HEK293T (cell line): ENCODE data around the gene KLF6.

Source experiments
- CTCF ChIA-PET: fragments of 350-600 bp; formaldehyde crosslinking; extraction: SDS; loops from one replicate; lab custom pipeline; 2021; ENCODE audit warnings: antibody characterized with exemption, inconsistent platforms; lab: Yijun Ruan, JAX
- POLR2A ChIA-PET: fragments of 350-600 bp; formaldehyde crosslinking; extraction: SDS; loops from one replicate; lab custom pipeline; 2020; ENCODE audit warnings: antibody characterized with exemption, inconsistent platforms; lab: Yijun Ruan, JAX
- DNase-seq: peaks from one replicate; pipeline ENCODE4 v3.0.0; 2012; ENCODE audit warnings: mixed read lengths; ENCODE audit errors: extremely low spot score
- ARNT ChIP-seq: fragments of 450-650 bp; IDR thresholded peaks from 2 replicates; pipeline ENCODE4 v1.6.1; 2017; ENCODE audit warnings: mild to moderate bottlenecking
- BHLHE40 ChIP-seq: fragments of 450-650 bp; IDR thresholded peaks from 2 replicates; pipeline ENCODE4 v1.6.1; 2016; ENCODE audit warnings: mild to moderate bottlenecking, moderate library complexity, borderline replicate concordance
- CTBP1 ChIP-seq: fragments of 450-650 bp; IDR thresholded peaks from 2 replicates; pipeline ENCODE4 v1.6.1; 2016; ENCODE audit warnings: borderline replicate concordance
- ELF4 ChIP-seq: fragments of 450-650 bp; IDR thresholded peaks from 2 replicates; pipeline ENCODE4 v1.6.1; 2017; ENCODE audit warnings: antibody characterized with exemption
- FOXA1 ChIP-seq: fragments of 450-650 bp; IDR thresholded peaks from 2 replicates; pipeline ENCODE4 v1.6.1; 2016; ENCODE audit warnings: mild to moderate bottlenecking
- FOXK2 ChIP-seq: fragments of 450-650 bp; IDR thresholded peaks from 2 replicates; pipeline ENCODE4 v1.6.1; 2016; ENCODE audit warnings: mild to moderate bottlenecking
- FOXM1 ChIP-seq: fragments of 450-650 bp; IDR thresholded peaks from 2 replicates; pipeline ENCODE4 v1.6.1; 2017; ENCODE audit warnings: mild to moderate bottlenecking, borderline replicate concordance
- HDGF ChIP-seq: fragments of 450-650 bp; IDR thresholded peaks from 2 replicates; pipeline ENCODE4 v1.6.1; 2017; ENCODE audit warnings: antibody characterized with exemption, borderline replicate concordance
- L3MBTL2 ChIP-seq: fragments of 450-650 bp; conservative IDR thresholded peaks from 2 replicates; pipeline ENCODE4 v1.6.1; 2016; ENCODE audit warnings: mild to moderate bottlenecking
- LEF1 ChIP-seq: fragments of 450-650 bp; IDR thresholded peaks from 2 replicates; pipeline ENCODE4 v1.6.1; 2017; ENCODE audit warnings: mild to moderate bottlenecking, borderline replicate concordance
- NFRKB ChIP-seq: fragments of 450-650 bp; IDR thresholded peaks from 2 replicates; pipeline ENCODE4 v1.6.1; 2016; ENCODE audit warnings: mild to moderate bottlenecking, moderate library complexity
- PKNOX1 ChIP-seq: fragments of 450-650 bp; IDR thresholded peaks from 2 replicates; pipeline ENCODE4 v1.6.1; 2016
- SP1 ChIP-seq: fragments of 450-650 bp; IDR thresholded peaks from 2 replicates; pipeline ENCODE4 v1.6.1; 2017
- SUZ12 ChIP-seq: fragments of 450-650 bp; IDR thresholded peaks from 2 replicates; pipeline ENCODE4 v1.6.1; 2016; ENCODE audit warnings: mild to moderate bottlenecking
- TARDBP ChIP-seq: fragments of 450-650 bp; IDR thresholded peaks from 2 replicates; pipeline ENCODE4 v1.6.1; 2016
- ZNF384 ChIP-seq: fragments of 450-650 bp; IDR thresholded peaks from 2 replicates; pipeline ENCODE4 v1.6.1; 2016

Gene KLF6

DNA sequence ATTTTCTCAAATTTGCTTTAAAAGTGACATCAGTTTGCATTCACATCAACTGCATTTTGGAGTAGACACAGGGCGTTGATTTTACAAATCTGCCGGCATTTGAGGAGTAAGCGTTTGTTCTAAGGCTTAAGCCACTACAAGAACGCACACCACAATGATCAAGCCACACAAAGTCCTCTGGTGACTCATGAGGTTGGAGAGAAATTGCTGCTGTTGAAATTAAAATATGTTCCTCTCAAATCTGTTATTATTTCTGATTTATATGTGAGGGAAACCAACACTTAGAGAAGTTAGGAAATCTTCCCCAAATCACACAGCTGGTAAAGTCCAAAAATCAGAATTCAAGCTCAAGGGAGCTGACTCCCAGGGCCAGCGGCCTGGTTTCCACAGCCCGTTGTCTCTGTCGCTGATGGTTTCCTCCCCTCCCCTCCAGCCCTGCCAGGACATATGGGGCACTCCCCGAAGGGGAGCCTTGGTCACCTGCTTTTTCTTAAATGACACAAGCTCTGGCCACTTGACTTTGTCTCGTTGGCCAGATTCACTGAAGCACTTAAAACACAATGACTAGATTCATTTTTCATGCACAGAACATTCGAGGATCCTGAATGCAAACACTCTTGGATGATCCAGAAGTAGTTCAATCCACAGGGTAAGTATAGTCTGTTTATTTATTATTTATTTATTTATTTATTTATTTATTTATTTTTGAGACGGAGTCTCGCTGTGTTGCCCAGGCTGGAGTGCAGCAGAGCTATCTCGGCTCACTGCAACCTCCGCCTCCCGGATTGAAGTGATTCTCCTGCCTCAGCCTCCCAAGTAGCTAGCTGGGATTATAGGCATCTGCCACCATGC lies 29.2 kb upstream of the KLF6 start:
- CTCF ChIA-PET: interaction anchor here (0.7 kb wide), 1 partner anchor 8 kb away, joined by 3 read pairs; no protein-coding TSS in a partner anchor
- no peak for TF ChIP-seq SP1
- no peak for TF ChIP-seq PKNOX1
- no peak for TF ChIP-seq ARNT
- no peak for TF ChIP-seq FOXA1
- no peak for TF ChIP-seq L3MBTL2
- TF ChIP-seq ELF4: no peak
- POLR2A ChIA-PET: interaction anchor here (1.2 kb wide), 1 partner anchor 29 kb away, joined by 6 read pairs; the partner anchor contains the start of gene KLF6
- DNase-seq: no peak

DNA sequence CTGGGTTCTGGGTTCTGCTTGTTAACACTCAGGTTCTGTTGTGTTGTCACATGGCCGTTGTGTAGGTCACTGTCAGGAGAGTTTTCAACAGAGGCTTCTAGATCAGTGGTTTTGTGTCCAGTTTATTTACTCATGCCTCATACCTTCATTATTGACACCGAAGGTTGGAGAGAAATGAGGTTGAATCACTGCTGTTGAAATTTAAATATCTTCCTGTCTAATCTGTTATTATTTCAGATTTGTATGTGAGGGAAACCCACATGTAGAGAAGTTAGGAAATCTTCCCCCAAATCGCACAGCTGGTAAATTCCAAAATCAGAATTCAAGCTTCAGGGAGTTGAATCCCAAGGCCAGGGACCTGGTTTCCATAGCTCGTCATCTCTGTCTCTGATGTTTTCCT lies 28.3 kb upstream of the KLF6 start:
- ChIA-PET POLR2A (interaction anchor here (1.2 kb wide), 1 partner anchor 28 kb away, joined by 6 read pairs; the partner anchor contains the start of gene KLF6), CTCF (no interaction called here)
- DNase-seq: no peak
- no peak for TF ChIP-seq CTBP1
- no peak for TF ChIP-seq NFRKB
- no peak for TF ChIP-seq TARDBP
- TF ChIP-seq ELF4: no peak
- TF ChIP-seq FOXK2: no peak
- TF ChIP-seq ARNT: no peak
- no peak for TF ChIP-seq SUZ12

DNA sequence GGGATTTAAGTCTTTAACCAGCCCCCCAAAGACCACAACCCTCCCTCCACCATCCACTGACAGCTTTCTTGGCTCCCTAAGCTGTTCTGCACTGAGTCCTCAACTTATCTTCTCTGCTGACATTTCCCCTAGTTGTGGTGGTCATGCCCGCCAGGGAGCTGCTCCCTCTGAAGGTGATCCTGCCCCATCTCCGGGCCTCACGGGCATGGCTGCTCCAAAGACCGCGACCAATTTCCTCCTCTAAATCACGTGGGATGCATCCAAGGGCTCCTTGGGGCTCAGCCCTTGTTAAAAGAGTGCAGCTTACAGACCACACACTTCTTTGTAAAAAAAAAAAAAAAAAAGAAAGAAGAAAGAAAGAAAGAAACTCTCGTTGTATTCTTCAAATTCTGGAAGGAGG lies 27.1 kb upstream of the KLF6 start:
- TF ChIP-seq TARDBP: no peak
- TF ChIP-seq NFRKB: no peak
- no peak for TF ChIP-seq CTBP1
- no peak for TF ChIP-seq SP1
- no peak for TF ChIP-seq ELF4
- no peak for TF ChIP-seq SUZ12
- TF ChIP-seq ZNF384: no peak
- TF ChIP-seq PKNOX1: no peak
- no peak for TF ChIP-seq FOXM1
- ChIA-PET POLR2A (interaction anchor here (0.8 kb wide), 1 partner anchor 27 kb away, joined by 3 read pairs; the partner anchor contains the start of gene KLF6), CTCF (no interaction called here)
- DNase-seq: no peak

- ChIA-PET POLR2A (interaction anchor here (0.8 to 2.5 kb wide), 3 partner anchors 12 to 39 kb away, joined by 3 to 12 read pairs (median 4); partner anchors contain the start of gene KLF6), CTCF (no interaction called here)
- TF ChIP-seq SUZ12: no peak
- TF ChIP-seq L3MBTL2: no peak
- TF ChIP-seq ARNT: no peak
- no peak for DNase-seq
Observed at GRCh38 chr10:3811291-3811870, 26.4 kb upstream of the KLF6 start.

- POLR2A ChIA-PET: interaction anchor here (0.6 kb wide), 1 partner anchor 26 kb away, joined by 3 read pairs; no protein-coding TSS in a partner anchor
- no peak for TF ChIP-seq SUZ12
- no peak for TF ChIP-seq ZNF384
- CTCF ChIA-PET: no interaction called here
- no peak for DNase-seq
Observed at GRCh38 chr10:3808689-3809199, 23.7 kb upstream of the KLF6 start.

DNA sequence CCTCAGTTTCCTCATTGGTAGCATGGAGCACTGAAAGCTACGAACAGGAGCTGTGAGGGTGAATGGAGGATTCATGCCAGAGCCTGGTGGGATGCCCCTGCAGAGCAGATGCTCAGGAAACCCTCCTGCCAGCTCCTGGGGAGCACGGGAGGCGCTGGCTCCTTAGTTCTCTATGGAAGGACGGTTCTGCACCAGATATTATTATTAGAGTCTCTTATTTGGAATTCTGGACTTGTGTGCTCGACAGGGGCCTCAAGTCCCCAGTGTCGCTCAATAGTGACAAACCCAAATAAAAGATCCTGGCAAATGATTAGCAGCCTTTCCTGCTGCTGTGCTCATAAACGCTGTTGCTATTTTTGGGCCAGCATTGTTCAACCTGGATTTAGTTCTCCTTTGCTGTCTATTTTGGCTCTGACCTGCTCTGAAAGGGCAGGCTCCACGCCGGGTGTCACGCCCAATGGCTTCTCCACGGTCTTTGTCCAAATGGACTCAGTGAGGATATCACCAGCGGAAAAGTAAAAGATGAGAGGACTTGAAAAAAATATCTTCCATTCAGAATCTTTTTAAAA lies 23.0 kb upstream of the KLF6 start:
- no peak for TF ChIP-seq PKNOX1
- no peak for TF ChIP-seq HDGF
- no peak for TF ChIP-seq BHLHE40
- no peak for TF ChIP-seq L3MBTL2
- TF ChIP-seq ZNF384: no peak
- no peak for TF ChIP-seq ARNT
- no peak for TF ChIP-seq FOXA1
- no peak for TF ChIP-seq NFRKB
- no peak for TF ChIP-seq TARDBP
- no peak for TF ChIP-seq FOXM1
- no peak for TF ChIP-seq SUZ12
- no peak for TF ChIP-seq LEF1
- no peak for TF ChIP-seq SP1
- TF ChIP-seq ELF4: no peak
- no peak for TF ChIP-seq CTBP1
- no peak for TF ChIP-seq FOXK2
- ChIA-PET POLR2A (interaction anchor here (1.1 to 3.6 kb wide), 2 partner anchors 23 to 45 kb away, joined by 3 to 41 read pairs; partner anchors contain the start of gene KLF6), CTCF (no interaction called here)
- no peak for DNase-seq
